D721Med (cell line): Measurements from ENCODE around the gene ANXA4.
"Not testable (repeated sequence)": the region's sequence is repeated elsewhere in the genome, so short reads cannot be mapped to it uniquely, and the experiment has no call there.

Source experiments
- DNase-seq: peaks from one replicate; pipeline ENCODE4 v3.0.0; 2011; ENCODE audit warnings: low spot score; ENCODE audit not compliant: insufficient read length
- FAIRE-seq: peaks from 2 replicates; lab custom pipeline; 2011; peaks lifted over from hg19 to GRCh38; lab: Jason Lieb, UNC
- CTCF ChIP-seq: IDR thresholded peaks from 2 replicates; pipeline ENCODE4 v1.5.1; 2012; ENCODE audit warnings: mild to moderate bottlenecking, control low read depth; ENCODE audit not compliant: insufficient read depth; ENCODE audit errors: missing control alignments

ANXA4 gene

GRCh38 chr2:69771461-69771860 is 29.5 kb downstream of the ANXA4 start:
- FAIRE-seq, result no peak
- no peak for TF ChIP-seq CTCF
- no peak for DNase-seq

DNA sequence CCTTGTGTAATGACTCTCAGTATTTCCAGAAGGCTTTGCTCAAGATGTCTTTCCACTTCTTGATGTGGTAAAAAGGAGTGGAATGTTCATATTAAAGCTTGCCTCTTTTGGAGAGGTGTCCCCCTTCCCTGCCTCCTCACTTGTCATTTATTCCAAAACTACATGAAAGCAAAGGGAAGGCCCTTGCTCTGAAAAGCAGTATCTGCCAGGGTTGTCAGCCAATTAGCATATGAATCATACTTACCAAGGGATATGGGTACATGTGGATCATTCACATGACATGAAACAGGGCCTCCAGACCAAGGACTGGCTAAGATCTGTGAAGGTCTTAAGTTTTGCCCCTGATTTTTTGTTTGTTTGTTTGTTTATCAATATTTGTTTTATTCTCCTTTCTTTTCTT is 31.3 kb downstream of the ANXA4 start:
- FAIRE-seq, result no peak
- no peak for TF ChIP-seq CTCF
- DNase-seq, result no peak

DNA sequence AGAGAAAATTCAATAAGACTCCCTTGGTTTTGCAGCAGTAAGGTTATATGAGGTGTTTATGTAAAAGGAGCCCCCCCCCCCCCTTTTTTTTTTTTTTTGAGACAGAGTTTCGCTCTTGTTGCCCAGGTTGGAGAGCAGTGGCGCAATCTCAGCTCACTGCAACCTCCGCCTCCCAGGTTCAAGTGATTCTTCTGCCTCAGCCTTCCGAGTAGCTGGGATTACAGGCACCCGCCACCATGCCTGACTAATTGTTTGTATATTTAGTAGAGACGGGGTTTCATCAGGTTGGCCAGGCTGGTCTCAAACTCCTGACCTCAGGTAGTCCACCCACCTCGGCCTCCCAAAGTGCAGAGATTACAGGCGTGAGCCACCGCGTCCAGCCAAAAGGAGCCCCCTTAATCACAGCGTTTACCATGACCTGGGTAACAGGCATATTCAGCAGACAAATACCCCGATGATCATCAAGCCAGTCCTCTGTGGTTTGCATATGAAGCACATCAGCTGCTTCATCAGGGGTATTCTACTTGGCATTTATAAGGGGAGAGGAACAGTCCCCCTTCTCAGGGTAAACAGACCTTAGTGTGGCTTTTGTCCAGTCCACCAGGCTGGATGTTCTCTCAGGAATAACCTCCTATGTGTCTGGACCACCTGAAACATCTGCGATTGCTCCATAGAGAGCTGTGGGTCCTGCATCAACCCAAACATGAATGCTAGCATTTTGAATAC is 32.5 kb downstream of the ANXA4 start:
- not testable (repeated sequence) for DNase-seq, FAIRE-seq

GRCh38 chr2:69774984-69775982 is 33.3 kb downstream of the ANXA4 start:
- FAIRE-seq (no peak), DNase-seq (no peak)
- TF ChIP-seq CTCF, result no peak

DNA sequence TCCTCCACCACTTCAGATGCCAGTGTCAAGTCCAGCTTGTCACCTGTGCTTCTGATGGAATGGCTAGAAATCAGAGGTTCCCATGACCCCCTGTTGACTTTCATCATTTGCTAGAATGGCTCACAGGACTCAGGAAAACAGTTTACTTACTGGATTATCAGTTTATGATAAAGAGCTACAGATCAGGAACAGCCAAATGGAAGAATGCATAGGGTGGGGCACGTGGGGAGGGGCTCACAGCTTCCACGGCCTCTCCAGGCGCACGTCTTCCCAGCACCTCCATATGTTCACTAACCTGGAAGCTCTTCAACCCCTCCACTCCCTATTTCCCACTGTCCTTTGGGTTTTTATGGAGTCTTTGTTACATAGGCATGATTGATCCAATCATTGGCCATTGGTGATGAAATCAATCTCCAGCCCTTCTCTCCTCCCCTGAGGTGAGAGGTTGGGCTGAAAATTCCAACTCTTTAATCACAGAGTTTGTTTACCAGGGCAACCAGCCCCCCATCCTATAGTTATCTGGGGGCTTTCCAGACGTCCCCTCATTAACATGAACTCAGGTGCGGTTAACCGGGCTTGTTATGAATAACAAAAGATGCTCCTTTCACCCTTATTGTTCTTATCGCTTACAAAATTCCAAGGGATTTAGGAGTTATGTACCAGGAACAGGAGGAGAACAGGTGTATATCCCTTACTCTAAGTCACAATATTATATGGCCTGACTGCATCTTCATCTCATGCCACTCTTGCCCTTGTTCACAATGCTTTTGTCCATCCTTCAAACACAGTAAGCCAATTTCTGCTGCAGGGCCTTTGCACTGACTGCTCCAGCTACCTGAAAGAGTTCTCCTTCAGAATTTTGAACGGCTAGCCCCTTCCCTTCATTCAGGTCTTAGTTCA is 35.2 kb downstream of the ANXA4 start:
- DNase-seq (no peak), FAIRE-seq (no peak)
- no peak for TF ChIP-seq CTCF

DNA sequence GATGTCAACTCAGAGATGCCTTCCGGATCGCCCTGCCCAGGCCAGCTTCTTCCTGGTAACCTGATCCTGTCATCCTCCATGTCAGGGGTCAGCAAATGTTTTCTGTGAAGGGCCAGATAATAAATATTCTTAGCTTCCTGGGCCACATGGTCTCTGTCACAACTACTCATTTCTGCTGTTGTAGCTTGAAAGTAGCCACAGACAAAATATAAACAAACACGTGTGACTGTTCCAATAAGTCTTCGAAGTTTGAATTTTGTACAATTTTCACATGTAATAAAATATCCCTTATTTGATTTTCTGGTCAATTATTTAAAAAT is 35.8 kb downstream of the ANXA4 start:
- TF ChIP-seq CTCF, result no peak
- no peak for DNase-seq
- no peak for FAIRE-seq
